8988T (cell line): ENCODE measurements around the gene C1orf116.
A peak's percentile ranks its signal among the peaks of the same experiment; 100 is the strongest.

Experiments
- DNase-seq: peaks from one replicate; pipeline ENCODE4 v3.0.0; 2011

C1orf116 gene

DNA sequence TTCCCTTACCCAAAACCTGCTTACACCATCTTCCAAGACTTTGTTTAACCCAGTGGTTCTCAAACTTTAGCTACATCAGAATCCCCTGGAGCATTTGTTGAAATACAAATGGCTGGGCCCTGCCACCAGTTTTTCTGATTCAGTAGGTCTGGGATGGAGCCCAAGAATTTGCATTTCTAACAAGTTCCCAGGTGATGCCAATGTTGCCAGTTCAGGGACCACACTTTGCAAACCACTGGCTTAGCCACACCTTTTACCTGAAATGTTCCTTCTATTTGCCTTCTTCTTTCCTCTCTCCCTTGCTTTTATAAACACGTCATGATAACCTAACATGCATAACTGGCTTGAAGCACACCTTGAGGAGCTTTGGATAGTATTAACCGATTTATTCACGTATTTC is 46.2 kb downstream of the C1orf116 start:
- no peak for DNase-seq

- no peak for DNase-seq
These were observed 47.3 kb downstream of the C1orf116 start for GRCh38 chr1:206985162-206985749.

GRCh38 chr1:206982216-206982615 is 50.3 kb downstream of the C1orf116 start:
- peak; percentile 41 for DNase-seq

DNA sequence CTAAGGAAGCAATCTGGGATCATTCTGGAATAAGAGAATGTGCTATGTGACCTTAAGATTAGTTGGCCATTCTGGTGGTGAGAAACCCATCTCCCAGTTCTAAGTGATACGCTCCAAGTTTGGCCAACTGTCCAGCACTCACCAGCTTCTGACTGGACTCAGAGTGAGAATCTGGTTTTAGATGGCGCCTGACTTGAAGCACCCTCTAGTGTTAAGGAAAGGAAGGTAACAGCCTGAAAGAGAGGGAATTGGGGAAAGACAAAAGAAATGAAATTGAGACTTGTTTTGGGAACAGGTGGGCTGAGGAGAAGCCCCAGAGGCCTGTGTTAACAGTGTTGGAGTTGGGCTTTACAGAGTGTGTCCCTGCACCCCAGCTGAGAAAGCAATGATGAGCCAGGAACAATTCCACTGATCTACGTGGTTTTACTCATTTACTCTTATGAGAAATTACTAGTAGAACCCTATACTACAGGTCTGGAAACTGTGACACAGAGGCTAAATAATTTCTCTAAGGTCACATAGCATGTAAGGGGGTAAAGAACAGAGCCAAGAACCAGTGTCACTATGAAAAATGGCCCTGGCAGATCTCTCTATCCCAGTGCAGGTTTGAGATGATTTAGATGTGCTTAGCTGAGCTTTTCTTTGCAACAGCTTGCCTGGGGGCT is 53.0 kb downstream of the C1orf116 start:
- DNase-seq = no peak

DNA sequence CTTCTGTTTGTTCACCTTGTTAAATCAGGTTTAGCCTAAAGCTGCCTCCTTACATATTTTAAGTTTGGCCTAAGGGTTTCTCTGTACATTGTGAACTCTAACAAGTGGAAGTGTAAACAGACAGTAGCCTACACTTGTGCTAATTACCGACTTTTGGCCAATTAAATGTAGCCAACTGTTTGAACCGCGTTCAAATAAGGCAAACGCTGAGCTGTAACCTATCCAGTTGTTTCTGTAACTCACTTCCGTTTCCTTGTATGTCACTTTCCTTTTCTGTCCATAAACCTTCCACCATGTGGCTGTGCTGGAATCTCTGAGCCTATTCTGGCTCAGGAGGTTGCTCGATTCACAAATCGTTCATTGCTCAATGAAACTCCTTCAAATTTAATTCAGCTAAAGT is 54.3 kb downstream of the C1orf116 start:
- no peak for DNase-seq

- DNase-seq = no peak
These were observed 57.2 kb downstream of the C1orf116 start for GRCh38 chr1:206975306-206975705.

DNA sequence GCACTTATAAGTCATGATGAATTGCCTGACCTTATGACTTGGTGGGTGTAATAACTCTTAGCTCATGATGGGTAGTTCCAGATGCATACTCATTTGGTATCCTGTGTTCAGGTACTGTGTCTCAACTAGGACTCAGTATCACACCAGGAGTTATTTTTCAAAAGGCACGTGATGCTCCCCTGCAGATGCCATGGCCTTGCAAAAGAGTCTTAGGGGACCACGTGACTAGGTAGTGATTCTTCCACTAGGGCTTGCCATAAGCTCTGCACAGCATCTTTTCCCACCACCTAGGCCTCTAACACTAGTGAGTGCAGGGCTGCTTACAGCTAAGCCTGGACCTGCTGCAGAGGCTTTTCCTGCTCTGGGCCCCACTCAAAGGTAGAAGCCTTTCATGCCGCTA is 58.4 kb downstream of the C1orf116 start:
- DNase-seq = no peak

- no peak for DNase-seq
These were observed 59.8 kb downstream of the C1orf116 start for GRCh38 chr1:206972728-206973127.

DNA sequence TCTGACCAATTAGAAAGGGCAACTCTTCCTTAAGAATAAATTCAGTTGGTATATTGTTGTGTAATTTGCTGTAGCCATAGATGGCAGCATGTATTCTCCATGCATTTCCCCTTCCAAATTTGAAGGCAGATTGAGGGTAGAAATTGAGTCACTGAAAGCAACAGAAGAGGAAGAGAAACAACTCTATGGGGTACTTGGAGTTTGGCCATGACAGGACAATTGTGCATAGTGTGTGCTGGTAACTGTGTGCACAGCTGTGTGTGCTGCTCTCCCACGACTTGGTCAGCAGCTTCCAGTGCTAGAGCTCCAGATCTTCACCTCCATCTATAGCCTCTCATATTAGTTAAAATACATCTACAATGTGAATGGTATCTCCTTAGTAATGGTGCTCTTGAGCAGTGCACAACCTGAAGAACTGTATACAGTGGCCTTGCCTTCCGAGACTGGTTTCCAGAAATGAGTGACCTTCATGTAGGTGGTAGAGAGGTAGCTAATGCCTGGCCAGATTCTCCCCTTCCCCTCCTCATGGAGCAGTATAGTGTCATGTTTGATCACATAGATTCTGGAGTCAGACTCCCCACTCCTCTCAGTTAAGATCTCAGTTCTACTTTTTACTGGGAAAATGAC is 61.4 kb downstream of the C1orf116 start:
- DNase-seq = no peak

- DNase-seq = no peak
These were observed 62.1 kb downstream of the C1orf116 start, which contains the start of gene FCAMR for GRCh38 chr1:206970446-206970845. Gene FCAMR, minus strand, starts transcription at chr1:206970460. Its CDS starts 335 bp downstream, at chr1:206970125.

DNA sequence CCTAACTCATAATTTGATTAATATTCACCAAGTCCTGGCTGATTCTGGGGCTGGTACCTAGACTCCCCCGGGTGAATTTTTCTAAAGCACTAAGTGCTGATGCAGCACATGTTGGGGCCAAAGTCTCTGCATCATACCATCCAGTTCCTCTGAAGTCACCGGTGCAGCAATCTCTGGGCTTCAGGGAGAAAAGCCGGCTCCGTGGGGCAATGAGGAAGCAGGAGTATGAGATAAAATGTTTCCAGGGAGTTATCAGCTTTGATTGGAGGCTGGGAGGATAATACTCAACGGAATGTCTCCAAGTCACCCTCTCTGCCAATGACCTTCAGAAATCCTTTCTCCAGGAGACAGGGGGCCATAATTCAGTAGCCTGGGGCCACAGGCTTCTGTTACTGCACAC is 63.5 kb downstream of the C1orf116 start:
- no peak for DNase-seq
